A673 (cell line): ENCODE measurements around the gene NPPA. TPM values are rescaled to one million over a fixed set of nuclear protein-coding genes. Genes with fewer than 3 reads are reported as not detected.
A peak's percentile ranks its signal among the peaks of the same experiment; 100 is the strongest.

Experiments used
- BruUV-seq: library from RNA; stranded (reverse); fragments of 400-500 nt; replicated peaks from 2 replicates; lab custom pipeline; 2021; lab: Mats Ljungman, UMichigan
- CTCF ChIA-PET: fragments of 300-600 bp; sonication (Branson Sonifier 250); formaldehyde crosslinking; loops from one replicate; lab custom pipeline; 2022; ENCODE audit warnings: antibody characterized with exemption; lab: Charles Lee
- POLR2A ChIA-PET: fragments of 300-600 bp; sonication (Branson Sonifier 250); formaldehyde crosslinking; loops from one replicate; lab custom pipeline; 2022; ENCODE audit warnings: antibody characterized with exemption; ENCODE audit not compliant: low non-redundant PET; lab: Charles Lee
- DNase-seq: peaks from one replicate; pipeline ENCODE4 v3.0.0-alpha.2; 2015; ENCODE audit warnings: low spot score
- H3K27ac ChIP-seq: fragments of 200-600 bp; sonication (generic); 2 replicates; pipeline ENCODE4 v1.5.1; 2016; ENCODE audit warnings: mixed run types, low read depth, mild to moderate bottlenecking, mixed read lengths, antibody characterized with exemption, low read length; ENCODE audit not compliant: poor library complexity, severe bottlenecking
- H3K27me3 ChIP-seq: fragments of 200-600 bp; sonication (generic); replicated peaks from 2 replicates; pipeline ENCODE4 v1.6.1; 2017; ENCODE audit warnings: mixed run types, low read depth, mild to moderate bottlenecking, mixed read lengths, antibody characterized with exemption, low read length; ENCODE audit not compliant: insufficient read depth, poor library complexity
- H3K36me3 ChIP-seq: fragments of 200-600 bp; sonication (generic); 2 replicates; pipeline ENCODE4 v1.6.1; 2016; ENCODE audit warnings: mixed run types, mild to moderate bottlenecking, mixed read lengths, antibody characterized with exemption, low read length; ENCODE audit not compliant: insufficient read depth, poor library complexity, severe bottlenecking
- H3K4me1 ChIP-seq: fragments of 200-600 bp; sonication (generic); 2 replicates; pipeline ENCODE4 v1.6.1; 2017; ENCODE audit warnings: mixed run types, mild to moderate bottlenecking, mixed read lengths, antibody characterized with exemption, low read length; ENCODE audit not compliant: insufficient read depth, poor library complexity, severe bottlenecking
- H3K4me3 ChIP-seq: fragments of 200-600 bp; sonication (generic); 2 replicates; pipeline ENCODE4 v1.5.1; 2016; ENCODE audit warnings: low read depth, mixed run types, mild to moderate bottlenecking, mixed read lengths, low read length; ENCODE audit not compliant: poor library complexity, severe bottlenecking
- H3K9me3 ChIP-seq: fragments of 200-600 bp; sonication (generic); 2 replicates; pipeline ENCODE4 v1.6.1; 2016; ENCODE audit warnings: mixed run types, low read depth, mild to moderate bottlenecking, mixed read lengths, antibody characterized with exemption, low read length; ENCODE audit not compliant: poor library complexity, severe bottlenecking
- CTCF ChIP-seq: fragments of 300-800, 200-600 bp; sonication (generic); conservative IDR thresholded peaks from 2 replicates; pipeline ENCODE4 v1.5.1; 2017; ENCODE audit warnings: low read depth, mild to moderate bottlenecking, antibody characterized with exemption, low read length, moderate library complexity, mixed read lengths
- EZH2 ChIP-seq: fragments of 200-600 bp; sonication (generic); IDR thresholded peaks from 2 replicates; pipeline ENCODE4 v1.6.1; 2017; ENCODE audit warnings: borderline replicate concordance, low read depth, mild to moderate bottlenecking, mixed read lengths, antibody characterized with exemption, low read length; ENCODE audit not compliant: poor library complexity, severe bottlenecking
- intact Hi-C: fragments of 100-400 bp; cut with micrococcal nuclease; formaldehyde crosslinking; loops from one replicate; pipeline ENCODE4 v1.10.0; 2022; ENCODE audit not compliant: unreplicated experiment
- total RNA-seq: library from RNA; stranded (reverse); gene quantifications from 2 replicates; pipeline ENCODE4 v1.2.3, GENCODE V29; 2021

The NPPA gene
- total RNA-seq, 1 experiment from 2014 or later, result not detected

GRCh38 chr1:11860083-11860482 lies 12.5 kb upstream of the NPPA start:
- ChIA-PET POLR2A (no interaction called here), CTCF (no interaction called here)
- no peak for DNase-seq
- no peaks in the 10 kb centered on the region for H3K36me3 ChIP-seq
- no TSS peak for BruUV-seq
- no peaks in the 10 kb centered on the region for H3K9me3 ChIP-seq
- intact Hi-C loops, result no loop called here
- TF ChIP-seq CTCF (no peak), EZH2 (no peak)
- no peak overlapping the region for H3K4me3 ChIP-seq
- H3K27ac ChIP-seq, result no peak overlapping the region
- H3K27me3 ChIP-seq, result peaks cover 79% of the 10 kb centered on the region
- H3K4me1 ChIP-seq, result no peaks in the 10 kb centered on the region

DNA sequence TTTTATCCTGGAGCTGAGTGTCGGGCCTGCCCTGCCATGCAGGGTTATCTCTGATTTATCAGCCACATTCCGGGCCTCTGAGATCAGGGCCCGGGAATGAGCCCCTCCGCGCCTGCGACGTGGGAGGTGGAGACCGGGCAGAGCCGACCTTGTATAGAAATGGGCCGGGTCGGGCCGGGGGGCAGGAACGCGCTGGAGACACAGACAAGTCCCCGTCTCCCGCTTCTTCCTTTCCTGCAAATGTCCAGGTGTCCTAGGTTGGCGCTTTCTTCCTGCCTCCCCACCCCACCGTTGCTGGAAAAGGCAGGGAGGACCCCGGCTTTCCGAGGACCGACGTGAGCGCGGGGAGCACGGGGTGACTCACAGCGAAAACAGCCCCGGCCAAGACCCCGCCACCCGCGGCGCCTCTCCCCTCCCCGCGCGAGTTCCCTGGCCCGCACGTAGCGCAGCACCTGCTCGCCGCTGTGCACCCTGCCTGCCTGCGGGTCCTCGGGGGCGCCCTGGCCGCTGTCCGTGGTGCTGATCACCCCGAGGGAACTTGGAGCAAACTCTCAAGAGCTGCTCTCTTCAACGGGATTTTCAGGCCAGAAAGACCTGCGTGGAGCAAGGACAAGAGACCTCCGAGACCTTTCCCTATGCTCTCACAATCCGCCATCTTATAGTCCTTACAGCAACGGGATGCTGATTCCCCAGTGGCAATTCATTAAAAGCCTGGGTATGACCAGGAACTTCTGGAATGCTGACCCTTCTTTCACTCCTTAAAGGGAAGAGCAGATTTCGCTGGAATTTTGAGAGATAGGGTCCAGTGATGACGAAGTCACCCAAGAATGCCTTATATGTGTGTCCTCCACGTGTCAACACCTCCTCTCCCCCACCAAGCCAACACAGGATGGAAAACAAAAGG lies 11.6 kb upstream of the NPPA start:
- POLR2A ChIA-PET, result no interaction called here

DNA sequence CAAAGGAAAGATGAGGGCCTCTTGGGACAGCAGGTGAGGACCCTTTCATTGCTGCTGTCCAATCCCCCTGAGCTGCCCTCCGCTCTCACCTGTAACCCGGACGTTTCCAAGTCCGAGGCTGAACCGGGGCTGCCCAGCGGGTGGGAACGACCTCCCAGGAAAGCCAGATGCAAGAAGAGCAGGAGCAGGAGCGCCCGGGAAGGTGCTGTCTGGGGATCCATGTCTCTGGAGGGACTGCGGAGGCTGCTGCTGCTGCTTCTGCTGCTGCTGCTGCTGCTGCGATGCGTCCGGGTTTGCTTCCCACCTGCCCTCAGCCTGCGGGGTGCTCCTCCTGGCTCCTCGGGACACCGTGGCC lies 11.0 kb upstream of the NPPA start, which contains the start of gene NPPB:
TSS of gene NPPB (minus strand) at position 333 of the 355 bp plus-strand sequence. CDS start at position 221, 112 bp downstream.
- Histone ChIP-seq H3K27me3 (peaks cover 69% of the 10 kb centered on the region), H3K27ac (no peak within 1 kb of the TSS), H3K4me3 (no peak within 1 kb of the TSS), H3K36me3 (no peaks in the 10 kb centered on the region), H3K9me3 (no peaks in the 10 kb centered on the region), H3K4me1 (no peaks in the 10 kb centered on the region)
- TF ChIP-seq CTCF (no peak), EZH2 (no peak)
- intact Hi-C loops, result loop anchor here (5.0 kb wide), 1 partner anchor 34 kb away; no protein-coding TSS in a partner anchor
- DNase-seq, result no peak
- POLR2A ChIA-PET, result no interaction called here
- CTCF ChIA-PET, result no interaction called here
- BruUV-seq, result no TSS peak

More for the DNA sequence above, 11.6 kb upstream of the NPPA start:
- peak; percentile 75 for DNase-seq
- Histone ChIP-seq H3K4me1 (no peaks in the 10 kb centered on the region), H3K9me3 (no peaks in the 10 kb centered on the region), H3K4me3 (no peak overlapping the region), H3K36me3 (no peaks in the 10 kb centered on the region), H3K27ac (no peak overlapping the region), H3K27me3 (peaks cover 74% of the 10 kb centered on the region)
- intact Hi-C loops, result loop anchor here (5.0 kb wide), 1 partner anchor 33 kb away; no protein-coding TSS in a partner anchor
- TF ChIP-seq CTCF (peak; percentile 27), EZH2 (no peak)
- CTCF ChIA-PET, result no interaction called here
- BruUV-seq, result no TSS peak
